DOHH2 (cell line): ENCODE measurements around the gene ACTR6.

ENCODE experiments used
- H3F3A ChIP-seq: fragments of 200-600 bp; sonication (generic), shearing (Covaris generic); 2 replicates; pipeline ENCODE4 v1.6.0; 2016; ENCODE audit warnings: antibody characterized with exemption, mild to moderate bottlenecking; ENCODE audit not compliant: control insufficient read depth, insufficient read depth
- H3K27ac ChIP-seq: fragments of 200-600 bp; sonication (generic); 2 replicates; pipeline ENCODE4 v1.5.1; 2014; ENCODE audit warnings: low read depth, mild to moderate bottlenecking, low read length, moderate library complexity
- H3K27me3 ChIP-seq: fragments of 200-600 bp; sonication (generic); 2 replicates; pipeline ENCODE4 v1.6.1; 2014; ENCODE audit warnings: mild to moderate bottlenecking, low read length, mixed read lengths; ENCODE audit not compliant: control insufficient read depth
- H3K36me3 ChIP-seq: fragments of 200-600 bp; sonication (generic); 2 replicates; pipeline ENCODE4 v1.6.1; 2014; ENCODE audit warnings: mild to moderate bottlenecking, low read length, moderate library complexity, mixed read lengths; ENCODE audit not compliant: control insufficient read depth
- H3K4me1 ChIP-seq: fragments of 200-600 bp; sonication (generic); 2 replicates; pipeline ENCODE4 v1.6.1; 2014; ENCODE audit warnings: mild to moderate bottlenecking, low read length, mixed read lengths; ENCODE audit not compliant: control insufficient read depth
- H3K4me2 ChIP-seq: fragments of 200-600 bp; sonication (generic); 2 replicates; pipeline ENCODE4 v1.6.0; 2014; ENCODE audit warnings: mild to moderate bottlenecking, low read length, moderate library complexity
- H3K4me3 ChIP-seq: fragments of 200-600 bp; sonication (generic); 2 replicates; pipeline ENCODE4 v1.5.1; 2014; ENCODE audit warnings: mild to moderate bottlenecking, low read length, mixed read lengths
- H3K79me2 ChIP-seq: fragments of 200-600 bp; sonication (generic); 2 replicates; pipeline ENCODE4 v1.6.1; 2014; ENCODE audit warnings: mild to moderate bottlenecking, low read length, mixed read lengths; ENCODE audit not compliant: control insufficient read depth
- H3K9me2 ChIP-seq: fragments of 200-600 bp; sonication (generic); replicated peaks from 2 replicates; pipeline ENCODE4 v1.6.1; 2014; ENCODE audit warnings: mild to moderate bottlenecking, low read length, mixed read lengths; ENCODE audit not compliant: control insufficient read depth
- H3K9me3 ChIP-seq: fragments of 200-600 bp; sonication (generic); 2 replicates; pipeline ENCODE4 v1.6.1; 2014; ENCODE audit warnings: antibody characterized with exemption, low read length, mixed read lengths; ENCODE audit not compliant: control insufficient read depth, insufficient read depth
- H4K20me1 ChIP-seq: fragments of 200-600 bp; sonication (generic); 2 replicates; pipeline ENCODE4 v1.6.0; 2014; ENCODE audit warnings: low read depth, mild to moderate bottlenecking, antibody characterized with exemption, low read length, moderate library complexity; ENCODE audit not compliant: control insufficient read depth, insufficient read depth
- CTCF ChIP-seq: fragments of 200-600 bp; sonication (generic); IDR thresholded peaks from one replicate; pipeline ENCODE4 v1.5.1; 2014; ENCODE audit warnings: antibody characterized with exemption, mild to moderate bottlenecking, low read depth, low read length; ENCODE audit not compliant: poor library complexity, severe bottlenecking
- EZH2phosphoT487 ChIP-seq: fragments of 200-600 bp; sonication (generic); IDR thresholded peaks from 2 replicates; pipeline ENCODE4 v1.6.1; 2017; ENCODE audit warnings: borderline replicate concordance, mild to moderate bottlenecking, antibody characterized with exemption, low read length, moderate library complexity, mixed read lengths

Gene ACTR6

GRCh38 chr12:100239589-100239988, 39.0 kb downstream of the ACTR6 start:
- no peak overlapping the region for H3K4me3 ChIP-seq
- H3K27me3 ChIP-seq = no peaks in the 10 kb centered on the region
- no peaks in the 10 kb centered on the region for H3F3A ChIP-seq
- no peaks in the 10 kb centered on the region for H3K4me1 ChIP-seq
- no peaks in the 10 kb centered on the region for H3K36me3 ChIP-seq
- no peaks in the 10 kb centered on the region for H3K9me2 ChIP-seq
- H4K20me1 ChIP-seq = no peaks in the 10 kb centered on the region
- TF ChIP-seq CTCF = no peak
- no peak for TF ChIP-seq EZH2phosphoT487
- H3K79me2 ChIP-seq = no peaks in the 10 kb centered on the region
- H3K27ac ChIP-seq = no peak overlapping the region
- H3K9me3 ChIP-seq = no peaks in the 10 kb centered on the region
- no peak overlapping the region for H3K4me2 ChIP-seq

GRCh38 chr12:100243137-100243536, 42.5 kb downstream of the ACTR6 start:
- no peaks in the 10 kb centered on the region for H3K36me3 ChIP-seq
- H3K9me2 ChIP-seq = no peaks in the 10 kb centered on the region
- no peaks in the 10 kb centered on the region for H4K20me1 ChIP-seq
- H3K27me3 ChIP-seq = no peaks in the 10 kb centered on the region
- H3K4me2 ChIP-seq = no peak overlapping the region
- no peaks in the 10 kb centered on the region for H3F3A ChIP-seq
- TF ChIP-seq CTCF (no peak), EZH2phosphoT487 (no peak)
- no peak overlapping the region for H3K4me3 ChIP-seq
- no peaks in the 10 kb centered on the region for H3K79me2 ChIP-seq
- no peaks in the 10 kb centered on the region for H3K4me1 ChIP-seq
- no peak overlapping the region for H3K27ac ChIP-seq
- H3K9me3 ChIP-seq = no peaks in the 10 kb centered on the region

GRCh38 chr12:100247765-100248164, 47.1 kb downstream of the ACTR6 start:
- no peaks in the 10 kb centered on the region for H3K36me3 ChIP-seq
- no peak overlapping the region for H3K27ac ChIP-seq
- no peak for TF ChIP-seq EZH2phosphoT487
- H3K27me3 ChIP-seq = no peaks in the 10 kb centered on the region
- H3F3A ChIP-seq = no peaks in the 10 kb centered on the region
- no peaks in the 10 kb centered on the region for H4K20me1 ChIP-seq
- H3K79me2 ChIP-seq = no peaks in the 10 kb centered on the region
- H3K9me3 ChIP-seq = no peaks in the 10 kb centered on the region
- no peaks in the 10 kb centered on the region for H3K9me2 ChIP-seq
- no peak overlapping the region for H3K4me2 ChIP-seq
- H3K4me1 ChIP-seq = no peaks in the 10 kb centered on the region
- H3K4me3 ChIP-seq = no peak overlapping the region

- no peaks in the 10 kb centered on the region for H3K4me1 ChIP-seq
- no peaks in the 10 kb centered on the region for H3K79me2 ChIP-seq
- H3K27me3 ChIP-seq = no peaks in the 10 kb centered on the region
- no peaks in the 10 kb centered on the region for H3K9me2 ChIP-seq
- no peak overlapping the region for H3K4me3 ChIP-seq
- no peaks in the 10 kb centered on the region for H4K20me1 ChIP-seq
- no peaks in the 10 kb centered on the region for H3K36me3 ChIP-seq
- H3K4me2 ChIP-seq = no peak overlapping the region
- H3K9me3 ChIP-seq = no peaks in the 10 kb centered on the region
- H3K27ac ChIP-seq = no peak overlapping the region
- H3F3A ChIP-seq = no peaks in the 10 kb centered on the region
- TF ChIP-seq EZH2phosphoT487 = no peak
- no peak for TF ChIP-seq CTCF
Observed at GRCh38 chr12:100248886-100249285, 48.3 kb downstream of the ACTR6 start.
